Body of pancreas (tissue), 4 donors: Measurements from ENCODE around the gene DMXL2.
A peak's percentile ranks its signal among the peaks of the same experiment; 100 is the strongest.

Source experiments
- POLR2A ChIP-seq, 3 donors: fragments of 450-650 bp; IDR thresholded peaks; one replicate each; pipeline ENCODE4 v1.6.1; 2016; ENCODE audit warnings: antibody characterized with exemption in 3 of 3, mild to moderate bottlenecking in 2 of 3
- TF ChIP-seq, protein P1 (sequence below), 7 experiments: fragments of 450-650 bp in 4 of 7; fragments of 200-600 bp in 3 of 7; sonication (generic) in 3 of 7; IDR thresholded peaks; one replicate each; pipeline ENCODE4 v1.5.1; 2016 to 2019; ENCODE audit warnings: antibody characterized with exemption in 7 of 7

DNA sequence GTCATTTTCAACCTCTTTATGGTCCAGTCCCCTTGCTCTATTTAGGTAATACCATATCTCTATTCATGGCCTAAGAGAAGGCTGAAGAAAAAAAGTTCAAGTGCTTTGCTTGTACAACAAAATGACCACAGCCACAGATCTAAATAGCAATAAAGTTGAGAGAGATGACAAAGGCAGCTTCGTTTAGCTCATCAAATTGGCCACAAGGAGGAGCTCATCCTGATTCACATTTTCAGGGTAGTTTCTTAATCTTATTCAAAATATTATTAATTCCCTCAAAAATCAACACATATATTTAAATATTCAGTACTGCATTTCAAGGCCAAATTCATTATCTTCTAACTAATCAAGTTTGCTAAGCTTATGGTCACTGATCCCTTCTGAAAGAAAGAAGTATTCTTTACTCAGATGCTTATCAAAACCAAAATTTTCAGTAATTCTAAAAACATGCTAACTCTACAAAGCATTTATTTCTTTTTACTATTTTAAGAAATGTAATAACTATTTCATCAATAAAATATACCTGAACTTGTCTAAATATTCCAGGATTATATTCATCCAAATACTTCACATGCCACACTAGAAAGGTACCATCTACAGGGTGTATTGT is 85.5 kb downstream of the DMXL2 start:
- TF ChIP-seq, protein P1, sequence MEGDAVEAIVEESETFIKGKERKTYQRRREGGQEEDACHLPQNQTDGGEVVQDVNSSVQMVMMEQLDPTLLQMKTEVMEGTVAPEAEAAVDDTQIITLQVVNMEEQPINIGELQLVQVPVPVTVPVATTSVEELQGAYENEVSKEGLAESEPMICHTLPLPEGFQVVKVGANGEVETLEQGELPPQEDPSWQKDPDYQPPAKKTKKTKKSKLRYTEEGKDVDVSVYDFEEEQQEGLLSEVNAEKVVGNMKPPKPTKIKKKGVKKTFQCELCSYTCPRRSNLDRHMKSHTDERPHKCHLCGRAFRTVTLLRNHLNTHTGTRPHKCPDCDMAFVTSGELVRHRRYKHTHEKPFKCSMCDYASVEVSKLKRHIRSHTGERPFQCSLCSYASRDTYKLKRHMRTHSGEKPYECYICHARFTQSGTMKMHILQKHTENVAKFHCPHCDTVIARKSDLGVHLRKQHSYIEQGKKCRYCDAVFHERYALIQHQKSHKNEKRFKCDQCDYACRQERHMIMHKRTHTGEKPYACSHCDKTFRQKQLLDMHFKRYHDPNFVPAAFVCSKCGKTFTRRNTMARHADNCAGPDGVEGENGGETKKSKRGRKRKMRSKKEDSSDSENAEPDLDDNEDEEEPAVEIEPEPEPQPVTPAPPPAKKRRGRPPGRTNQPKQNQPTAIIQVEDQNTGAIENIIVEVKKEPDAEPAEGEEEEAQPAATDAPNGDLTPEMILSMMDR (IDR thresholded peaks at IDR 0.05), result peak in 5 of 7 experiments; percentile 16 to 42 (median 30)
- TF ChIP-seq POLR2A (IDR thresholded peaks at IDR 0.05), result no peak
